ENCODE results near the gene RAB25.
"Not testable (repeated sequence)": the region's sequence is repeated elsewhere in the genome, so short reads cannot be mapped to it uniquely, and the experiment has no call there.

The RAB25 gene

GRCh38 chr1:156104065-156104810 lies 43.3 kb downstream of the RAB25 start:
- no peak for DNase-seq

DNA sequence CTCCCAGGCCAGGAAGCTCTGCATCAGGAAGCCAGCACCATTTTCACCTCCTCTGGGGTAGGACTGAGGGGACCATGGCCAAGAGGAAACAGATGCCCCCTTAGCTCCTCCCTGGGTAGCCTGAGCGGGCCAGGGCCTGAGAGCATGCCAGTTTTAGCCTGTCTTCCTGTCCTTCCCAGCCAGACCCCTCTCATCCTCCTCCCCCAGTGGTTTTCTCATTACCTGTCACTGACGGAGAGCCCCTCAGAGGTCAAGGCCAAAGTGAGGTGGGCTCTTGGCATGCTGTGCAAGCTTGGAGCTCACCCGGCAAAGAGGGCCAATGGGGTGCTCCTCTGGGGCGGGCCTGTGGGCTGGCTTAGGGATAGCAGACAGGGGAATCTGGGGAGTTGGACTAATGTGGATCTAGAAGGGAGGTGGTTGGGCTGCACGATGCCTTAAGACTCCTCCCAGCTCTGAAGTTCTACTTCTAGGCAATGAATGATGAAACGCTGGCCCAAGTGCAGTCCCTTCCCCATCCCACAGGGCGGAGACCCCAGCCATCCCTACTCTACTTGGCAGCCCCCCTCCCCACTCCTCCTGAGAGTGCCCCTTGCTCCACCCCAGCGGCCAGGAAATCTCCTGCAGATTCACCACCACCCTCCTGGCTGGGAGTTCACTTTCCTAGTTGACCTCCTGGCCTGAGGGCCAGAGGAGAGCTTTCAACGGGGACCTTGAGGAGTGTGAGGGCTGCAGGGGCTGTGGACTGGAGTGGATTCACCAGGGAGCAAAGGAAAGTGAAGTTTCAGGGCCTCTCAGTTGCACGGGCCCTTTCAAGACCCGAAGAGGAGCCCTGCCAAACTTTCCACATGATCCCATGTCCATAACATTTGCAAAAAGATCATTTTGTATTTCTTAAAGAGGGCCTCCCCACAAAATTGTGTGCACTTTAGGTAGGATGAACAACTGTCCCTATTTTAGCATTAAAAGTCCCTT lies 44.2 kb downstream of the RAB25 start:
- DNase-seq: no peak

DNA sequence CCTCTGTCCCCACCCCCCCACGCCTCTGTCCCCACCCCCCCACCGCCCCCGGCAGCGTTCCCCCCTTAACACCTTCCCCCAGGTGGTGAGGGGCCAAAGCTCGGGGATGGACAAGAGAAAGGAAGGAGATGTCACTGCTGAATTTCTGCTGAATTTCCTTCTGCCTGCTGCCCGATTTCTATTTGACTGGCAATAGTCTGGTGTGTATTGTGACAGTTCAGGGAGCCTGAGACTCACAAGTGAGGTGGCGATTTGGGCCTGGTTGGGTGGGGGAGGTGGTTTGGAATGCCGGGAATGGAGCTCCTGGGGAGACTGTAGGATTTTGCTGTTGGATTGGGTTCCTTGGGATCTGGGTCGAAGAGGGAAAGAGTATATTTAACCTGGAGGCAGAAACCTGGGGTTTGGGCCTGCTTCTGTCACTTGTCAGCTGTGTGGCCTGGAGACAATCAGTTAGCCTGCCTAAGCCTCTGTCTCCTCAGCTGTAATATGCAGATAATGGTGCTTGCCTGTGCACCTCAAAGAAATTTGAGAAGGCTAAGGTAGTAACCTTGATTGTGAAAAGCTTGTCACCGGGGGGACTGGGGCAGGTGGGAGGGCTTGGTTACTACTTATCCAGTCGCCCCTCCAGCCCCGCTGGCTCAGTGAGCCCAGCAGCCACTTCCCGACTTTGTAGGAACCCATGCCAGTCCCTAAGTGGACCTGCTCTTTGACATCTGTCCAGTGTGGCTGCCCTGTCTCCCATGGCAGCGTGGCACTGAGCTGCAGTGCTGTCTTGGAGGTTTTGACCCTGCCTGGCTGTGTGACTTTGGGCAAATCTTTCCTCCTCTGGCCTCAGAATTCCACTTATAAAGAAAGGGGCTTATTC lies 45.9 kb downstream of the RAB25 start:
- DNase-seq: no peak

DNA sequence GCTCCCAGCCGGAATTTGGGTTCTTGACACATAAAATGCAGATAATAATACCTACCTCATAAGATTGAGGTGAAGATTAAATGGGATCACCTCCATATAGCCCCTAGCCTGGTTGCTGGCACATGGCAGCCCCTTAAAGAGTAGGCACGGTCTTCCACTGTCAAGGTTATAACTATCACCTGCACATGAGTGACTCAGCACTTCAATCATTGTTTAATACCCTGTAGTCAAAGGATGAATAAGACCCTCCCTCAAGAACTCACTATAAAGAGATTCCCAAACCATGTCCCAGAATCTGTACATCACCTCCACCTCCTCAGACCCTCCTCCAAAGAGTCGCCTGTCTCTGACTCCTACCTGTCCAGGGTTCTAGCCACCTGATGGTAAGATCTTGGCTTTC lies 47.1 kb downstream of the RAB25 start:
- DNase-seq: no peak

GRCh38 chr1:156108664-156109241 lies 47.8 kb downstream of the RAB25 start:
- DNase-seq: no peak

DNA sequence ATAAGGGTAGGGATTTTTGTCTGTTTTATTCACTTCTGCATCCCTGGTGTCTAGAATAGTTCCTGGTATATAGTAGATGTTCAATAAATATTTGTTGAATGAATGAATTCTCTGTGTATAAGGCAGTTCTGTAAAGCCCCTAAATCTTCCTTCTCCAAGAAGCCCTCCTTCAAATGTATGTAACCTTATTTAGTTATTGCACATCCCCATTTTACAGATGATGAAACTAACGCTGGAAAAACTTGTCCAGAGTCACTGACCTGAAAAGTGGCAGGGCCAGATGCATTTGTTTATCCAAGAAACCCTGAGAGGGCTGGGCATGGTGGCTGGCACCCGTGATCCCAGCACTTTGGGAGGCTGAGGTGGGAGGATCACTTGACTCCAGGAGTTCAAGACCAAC lies 49.3 kb downstream of the RAB25 start:
- DNase-seq: no peak

DNA sequence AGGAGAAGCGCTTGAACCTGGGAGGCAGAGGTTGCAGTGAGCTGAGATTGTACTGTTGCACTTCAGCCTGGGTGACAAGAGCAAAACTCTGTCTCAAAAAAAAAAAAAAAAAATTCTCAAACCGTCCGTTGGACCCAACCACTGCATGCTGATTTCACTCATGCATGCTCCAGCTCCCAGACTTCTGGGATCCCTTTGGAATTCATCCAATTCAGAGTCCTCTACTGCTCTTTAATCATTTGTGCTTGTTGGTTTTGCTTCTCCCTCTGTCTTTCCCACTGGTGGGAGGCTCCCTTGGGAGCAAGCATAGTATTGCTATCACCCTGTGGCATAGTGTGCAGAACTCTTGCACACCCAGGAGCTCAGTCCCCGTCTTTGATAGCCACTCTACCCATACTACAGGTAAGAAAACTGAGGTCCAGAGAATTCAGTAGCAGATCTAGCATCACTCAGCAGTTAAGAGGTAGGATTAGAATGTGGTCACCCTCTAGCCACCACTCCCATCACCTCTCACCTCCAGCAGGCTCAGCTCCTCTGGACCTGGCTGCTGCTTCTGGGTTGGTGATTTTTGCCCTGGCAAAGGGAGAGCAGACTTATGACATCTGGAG lies 50.5 kb downstream of the RAB25 start:
- DNase-seq: peak in 1 of 2 experiments; percentile 36

DNA sequence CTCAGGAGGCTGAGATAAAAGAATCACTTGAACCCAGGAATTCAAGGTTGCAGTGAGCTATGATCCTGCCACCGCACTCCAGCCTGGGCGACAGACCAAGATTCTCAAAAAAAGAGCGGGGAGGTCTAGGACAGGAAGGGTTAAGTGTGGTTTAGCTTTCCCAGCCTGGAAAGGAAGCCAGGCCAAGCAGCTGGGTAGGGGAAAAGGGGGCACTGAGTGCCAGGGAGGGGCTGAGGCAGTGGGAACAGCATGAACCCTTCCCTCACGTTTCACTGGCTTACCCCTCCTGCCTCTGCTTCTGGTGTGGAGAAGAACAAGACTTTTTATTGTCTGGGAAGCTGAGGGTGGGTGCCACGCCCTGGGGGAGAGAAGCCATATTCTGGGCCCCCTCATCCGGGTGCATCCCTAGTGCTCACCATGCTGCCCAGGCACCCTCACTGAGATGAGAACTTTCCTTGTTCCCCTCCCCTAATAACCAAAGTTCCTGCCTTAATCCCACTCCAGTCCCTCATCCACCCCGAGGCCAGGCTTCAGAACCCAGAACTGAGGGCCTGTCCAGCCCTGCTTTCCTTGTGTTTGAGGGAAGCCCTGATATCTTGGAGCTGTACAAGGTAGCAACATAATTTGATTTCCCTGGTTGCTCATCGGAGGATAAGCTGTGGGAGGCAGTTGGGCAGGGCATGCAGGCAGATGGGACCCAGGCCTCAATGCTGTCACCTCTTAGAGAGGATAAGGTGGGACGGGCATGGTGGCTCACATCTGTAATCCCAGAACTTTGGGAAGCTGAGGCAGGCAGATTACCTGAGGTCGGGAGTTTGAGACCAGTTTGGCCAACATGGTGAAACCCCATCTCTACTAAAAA lies 51.5 kb downstream of the RAB25 start:
- DNase-seq: no peak

DNA sequence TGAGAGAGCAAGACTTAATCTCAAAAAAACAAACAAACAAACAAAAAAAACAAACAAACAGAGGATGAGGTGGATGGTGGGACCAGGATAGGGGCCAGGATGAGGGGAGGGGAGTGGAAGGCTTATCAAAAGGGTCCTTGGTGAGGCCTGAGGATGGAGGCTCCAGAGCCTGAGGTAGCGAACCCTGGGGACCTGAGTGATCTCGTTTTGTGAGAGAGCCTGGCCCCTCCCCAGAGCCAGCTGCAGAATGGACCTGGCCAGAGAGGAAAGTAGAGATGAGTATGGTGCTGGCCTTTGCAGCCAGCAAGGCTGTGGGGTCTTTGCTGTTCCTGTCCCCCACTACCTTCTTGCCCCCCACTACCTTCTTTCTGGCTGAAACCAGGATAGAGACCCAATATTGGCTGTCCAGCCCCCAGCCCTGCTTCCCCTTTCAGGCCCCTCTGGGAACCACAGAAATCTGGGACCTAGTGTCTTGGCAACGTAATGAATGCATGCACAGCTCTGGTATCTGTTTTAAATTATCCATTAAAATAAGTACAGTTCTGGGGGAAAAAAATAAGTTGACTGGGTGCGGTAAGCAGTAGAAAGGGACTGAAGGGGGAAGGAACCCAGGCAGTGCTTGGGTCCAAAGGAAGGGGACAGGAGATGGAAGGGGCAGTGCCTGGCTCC lies 52.5 kb downstream of the RAB25 start:
- no peak for DNase-seq

DNA sequence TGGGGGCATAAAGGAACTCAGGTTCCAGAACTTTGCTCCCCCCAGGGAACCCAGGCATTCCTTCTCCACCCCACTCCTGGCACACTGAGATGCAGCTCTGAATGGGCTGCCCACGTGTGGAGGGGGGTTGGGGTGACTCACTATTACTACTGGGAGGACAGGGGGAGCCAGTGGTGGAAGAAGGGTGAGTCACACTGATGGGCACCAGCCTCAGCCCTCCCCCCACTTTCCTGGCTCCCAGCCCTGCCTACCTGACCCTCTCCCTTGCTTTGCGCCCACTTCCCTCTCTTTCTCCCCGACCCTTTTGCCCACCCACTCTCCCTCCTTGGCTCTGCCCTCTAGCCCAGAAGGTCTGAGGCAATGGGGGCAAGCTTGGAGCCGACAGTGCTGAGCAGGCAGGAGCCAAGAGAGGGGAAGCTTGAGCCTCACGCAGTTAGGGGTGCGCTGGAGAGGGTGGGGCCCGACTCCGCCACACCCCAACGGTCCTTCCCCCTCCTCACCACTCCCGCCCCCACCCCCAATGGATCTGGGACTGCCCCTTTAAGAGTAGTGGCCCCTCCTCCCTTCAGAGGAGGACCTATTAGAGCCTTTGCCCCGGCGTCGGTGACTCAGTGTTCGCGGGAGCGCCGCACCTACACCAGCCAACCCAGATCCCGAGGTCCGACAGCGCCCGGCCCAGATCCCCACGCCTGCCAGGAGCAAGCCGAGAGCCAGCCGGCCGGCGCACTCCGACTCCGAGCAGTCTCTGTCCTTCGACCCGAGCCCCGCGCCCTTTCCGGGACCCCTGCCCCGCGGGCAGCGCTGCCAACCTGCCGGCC lies 53.4 kb downstream of the RAB25 start, which contains the start of gene LMNA:
LMNA (plus strand) TSS at position 611 of the 818 bp plus-strand sequence. CDS start 208 bp downstream, outside the sequence.
- peak; percentile 44 to 81 for DNase-seq

DNA sequence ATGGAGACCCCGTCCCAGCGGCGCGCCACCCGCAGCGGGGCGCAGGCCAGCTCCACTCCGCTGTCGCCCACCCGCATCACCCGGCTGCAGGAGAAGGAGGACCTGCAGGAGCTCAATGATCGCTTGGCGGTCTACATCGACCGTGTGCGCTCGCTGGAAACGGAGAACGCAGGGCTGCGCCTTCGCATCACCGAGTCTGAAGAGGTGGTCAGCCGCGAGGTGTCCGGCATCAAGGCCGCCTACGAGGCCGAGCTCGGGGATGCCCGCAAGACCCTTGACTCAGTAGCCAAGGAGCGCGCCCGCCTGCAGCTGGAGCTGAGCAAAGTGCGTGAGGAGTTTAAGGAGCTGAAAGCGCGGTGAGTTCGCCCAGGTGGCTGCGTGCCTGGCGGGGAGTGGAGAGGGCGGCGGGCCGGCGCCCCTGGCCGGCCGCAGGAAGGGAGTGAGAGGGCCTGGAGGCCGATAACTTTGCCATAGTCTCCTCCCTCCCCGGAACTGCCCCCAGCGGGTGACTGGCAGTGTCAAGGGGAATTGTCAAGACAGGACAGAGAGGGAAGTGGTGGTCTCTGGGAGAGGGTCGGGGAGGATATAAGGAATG lies 54.1 kb downstream of the RAB25 start:
- no peak for DNase-seq

- peak in 1 of 2 experiments; percentile 23 for DNase-seq
Measured at GRCh38 chr1:156115514-156116374, 54.8 kb downstream of the RAB25 start.

- DNase-seq: not testable (repeated sequence)
Measured at GRCh38 chr1:156116731-156117130, 55.8 kb downstream of the RAB25 start.

DNA sequence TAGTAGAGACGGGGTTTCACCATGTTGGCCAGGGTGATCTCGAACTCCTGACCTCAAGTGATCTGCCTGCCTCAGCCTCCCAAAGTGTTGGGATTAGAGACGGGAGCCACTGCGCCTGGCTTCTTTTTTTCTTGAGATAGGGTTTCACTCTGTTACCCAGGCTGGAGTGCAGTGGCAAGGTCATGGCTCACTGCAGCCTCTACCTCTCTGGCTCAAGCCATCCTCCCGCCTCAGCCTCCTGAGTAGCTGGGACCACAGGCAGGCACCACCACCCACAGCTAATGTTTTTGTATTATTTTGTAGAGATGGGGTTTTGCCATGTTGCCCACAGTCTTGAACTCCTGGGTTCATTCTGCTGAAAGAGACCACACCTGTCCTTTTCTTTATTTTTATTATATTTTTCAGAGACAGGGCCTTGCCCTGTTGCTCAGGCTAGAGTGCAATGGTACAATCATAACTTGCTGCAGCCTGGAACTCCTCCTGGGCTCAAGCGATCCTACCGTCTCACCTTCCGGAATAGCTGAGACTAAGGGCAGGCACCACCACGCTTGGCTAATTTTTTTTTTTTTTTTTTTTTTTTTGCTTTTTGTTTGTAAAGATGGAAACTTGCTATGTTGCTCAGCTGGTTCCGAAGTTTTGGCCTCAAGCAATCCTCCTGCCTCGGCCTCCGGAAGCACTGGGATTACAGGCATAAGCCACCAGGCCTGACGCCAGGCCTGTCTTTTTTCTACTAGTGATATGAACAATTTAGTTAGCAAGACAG lies 56.6 kb downstream of the RAB25 start:
- DNase-seq: no peak

GRCh38 chr1:156118177-156118868 lies 57.4 kb downstream of the RAB25 start:
- no peak for DNase-seq

- DNase-seq: no peak
Measured at GRCh38 chr1:156119503-156120209, 58.7 kb downstream of the RAB25 start.

All from NCI-H187 (cell line).